ENCODE measurements around the gene IKZF2. TPM values are rescaled to one million over a fixed set of nuclear protein-coding genes. Genes with fewer than 3 reads are reported as not detected.
A peak's percentile ranks its signal among the peaks of the same experiment; 100 is the strongest.

The IKZF2 gene
- total RNA-seq, 1 donor from 2014 or later, result 57.0 TPM

GRCh38 chr2:212958757-212959295, 192.6 kb downstream of the IKZF2 start:
- TF ChIP-seq CTCF (conservative IDR thresholded peaks at IDR 0.05), result no peak
- peaks cover 6% of the 10 kb centered on the region for H3K9me3 Mint-ChIP-seq

GRCh38 chr2:212958133-212958532, 193.3 kb downstream of the IKZF2 start:
- Mint-ChIP-seq H3K27me3 (no peaks in the 10 kb centered on the region), H3K4me3 (no peak overlapping the region), H3K36me3 (peaks cover 27% of the 10 kb centered on the region), H3K9me3 (peaks cover 6% of the 10 kb centered on the region), H3K27ac (peak overlapping the region; percentile 80), H3K4me1 (ENCODE audit: unreplicated experiment) (peaks cover 19% of the 10 kb centered on the region)
- TF ChIP-seq CTCF (conservative IDR thresholded peaks at IDR 0.05), result no peak
- DNase-seq (ENCODE audit: extremely low spot score, unreplicated experiment), result no peak

More at GRCh38 chr2:212958757-212959295, 192.6 kb downstream of the IKZF2 start:
- H3K36me3 Mint-ChIP-seq, result peaks cover 24% of the 10 kb centered on the region
- no peaks in the 10 kb centered on the region for H3K27me3 Mint-ChIP-seq
- H3K4me3 Mint-ChIP-seq, result no peak overlapping the region
- no peak for DNase-seq (ENCODE audit: extremely low spot score, unreplicated experiment)
- H3K4me1 Mint-ChIP-seq (ENCODE audit: unreplicated experiment), result peaks cover 19% of the 10 kb centered on the region
- peak overlapping the region; percentile 80 for H3K27ac Mint-ChIP-seq

GRCh38 chr2:212957624-212958023, 193.8 kb downstream of the IKZF2 start:
- Mint-ChIP-seq H3K27me3 (no peaks in the 10 kb centered on the region), H3K27ac (peak overlapping the region; percentile 80), H3K9me3 (peaks cover 6% of the 10 kb centered on the region), H3K4me3 (peak overlapping the region; percentile 23), H3K4me1 (ENCODE audit: unreplicated experiment) (peaks cover 19% of the 10 kb centered on the region), H3K36me3 (peaks cover 27% of the 10 kb centered on the region)
- no peak for DNase-seq (ENCODE audit: extremely low spot score, unreplicated experiment)
- no peak for TF ChIP-seq CTCF (conservative IDR thresholded peaks at IDR 0.05)

GRCh38 chr2:212956665-212957607, 194.5 kb downstream of the IKZF2 start:
- H3K36me3 Mint-ChIP-seq, result peaks cover 26% of the 10 kb centered on the region
- TF ChIP-seq CTCF (conservative IDR thresholded peaks at IDR 0.05), result no peak
- peaks cover 6% of the 10 kb centered on the region for H3K9me3 Mint-ChIP-seq
- peak overlapping the region; percentile 80 for H3K27ac Mint-ChIP-seq
- peaks cover 19% of the 10 kb centered on the region for H3K4me1 Mint-ChIP-seq (ENCODE audit: unreplicated experiment)
- DNase-seq (ENCODE audit: extremely low spot score, unreplicated experiment), result no peak
- H3K4me3 Mint-ChIP-seq, result peak overlapping the region; percentile 56
- no peaks in the 10 kb centered on the region for H3K27me3 Mint-ChIP-seq

GRCh38 chr2:212953170-212953920, 198.1 kb downstream of the IKZF2 start:
- TF ChIP-seq CTCF (conservative IDR thresholded peaks at IDR 0.05), result no peak

More at GRCh38 chr2:212953170-212953920, 198.1 kb downstream of the IKZF2 start:
- H3K9me3 Mint-ChIP-seq, result peaks cover 6% of the 10 kb centered on the region
- peaks cover 17% of the 10 kb centered on the region for H3K36me3 Mint-ChIP-seq
- no peaks in the 10 kb centered on the region for H3K27me3 Mint-ChIP-seq
- no peak for DNase-seq (ENCODE audit: extremely low spot score, unreplicated experiment)
- H3K4me3 Mint-ChIP-seq, result no peak overlapping the region
- peaks cover 12% of the 10 kb centered on the region for H3K4me1 Mint-ChIP-seq (ENCODE audit: unreplicated experiment)
- H3K27ac Mint-ChIP-seq, result peak overlapping the region; percentile 15
